ENCODE measurements around the gene ACE. TPM values are rescaled to one million over a fixed set of nuclear protein-coding genes. Genes with fewer than 3 reads are reported as not detected.
A peak's percentile ranks its signal among the peaks of the same experiment; 100 is the strongest.

ACE gene
- total and polyA plus RNA-seq, 12 donors, result 2.0 to 25.8 (median 12.0) TPM

DNA sequence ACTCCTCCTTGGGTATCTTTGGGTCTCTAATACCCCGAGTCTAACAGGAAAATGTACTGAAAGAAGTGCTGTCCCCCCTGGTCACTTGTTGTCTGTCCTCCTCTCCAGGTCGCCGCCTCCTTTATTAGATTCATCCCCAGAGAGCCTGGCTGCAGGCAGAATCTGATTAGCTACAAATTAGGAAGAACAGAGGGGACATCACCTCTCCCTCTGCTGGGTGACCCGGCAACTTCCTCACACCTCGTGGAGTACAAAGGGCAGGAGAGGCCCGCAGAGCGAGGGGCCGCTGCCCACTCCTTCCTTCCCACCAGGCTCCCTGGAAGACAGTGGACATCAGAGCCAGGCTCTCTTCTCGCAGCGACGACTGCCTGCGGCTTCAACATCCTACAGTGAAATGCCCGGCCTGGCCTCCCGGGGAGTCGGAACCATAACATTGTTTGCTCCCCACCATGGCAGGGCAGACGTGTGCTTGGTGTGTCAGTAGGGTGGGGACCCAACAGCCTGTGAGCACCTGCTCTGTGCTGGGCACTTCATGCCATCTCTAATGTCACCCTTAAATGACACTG, 36.0 kb upstream of the ACE start:
- Histone ChIP-seq H3K27ac (peak overlapping the region in 7 of 10 donors; percentile 13 to 90 (median 69)), H3K4me1 (peaks cover 17 to 68% (median 54%) of the 10 kb centered on the region in 9 donors), H3K9me3 (no peaks in the 10 kb centered on the region), H3K27me3 (no peaks in the 10 kb centered on the region), H3K4me3 (no peak overlapping the region), H3K36me3 (peaks cover 0 to 3% (median 0%) of the 10 kb centered on the region in 9 donors)
- WGBS, 2 donors, result 78 to 80% methylated on average over 16 of the region's 16 CpGs
- intact Hi-C loops (cut with DNase I), result loop anchor here in 3 of 10 donors (5.0 kb wide), 1 partner anchor 36 kb away; the partner anchor contains the start of gene ACE (in 3 of the 3)
- DNase-seq (no peak), ATAC-seq (no peak)
- TF ChIP-seq CTCF (IDR thresholded peaks at IDR 0.05), result no peak

- Histone ChIP-seq H3K27me3 (no peaks in the 10 kb centered on the region), H3K36me3 (no peaks in the 10 kb centered on the region), H3K27ac (peak overlapping the region in 1 of 10 donors; percentile 15), H3K4me1 (peaks cover 14 to 64% (median 50%) of the 10 kb centered on the region in 9 donors), H3K4me3 (no peak overlapping the region), H3K9me3 (no peaks in the 10 kb centered on the region)
- no peak for ATAC-seq
- DNase-seq, result no peak
- intact Hi-C loops (cut with DNase I), result loop anchor here in 3 of 10 donors (5.0 kb wide), 1 partner anchor 36 kb away; the partner anchor contains the start of gene ACE (in 3 of the 3)
- no peak for TF ChIP-seq CTCF (IDR thresholded peaks at IDR 0.05)
- 92 to 95% methylated on average over 13 of the region's 13 CpGs for WGBS, 2 donors
These were observed 35.2 kb upstream of the ACE start for GRCh38 chr17:63441654-63442053.

- no peak for TF ChIP-seq CTCF (IDR thresholded peaks at IDR 0.05)
- H3K27ac ChIP-seq, result peak overlapping the region in 2 of 10 donors; percentile 7 to 15
- no peaks in the 10 kb centered on the region for H3K27me3 ChIP-seq
- no peaks in the 10 kb centered on the region for H3K9me3 ChIP-seq
- 86 to 88% methylated on average over 8 of the region's 8 CpGs for WGBS, 2 donors
- no peak overlapping the region for H3K4me3 ChIP-seq
- H3K4me1 ChIP-seq, result peaks cover 14 to 64% (median 50%) of the 10 kb centered on the region in 9 donors
- ATAC-seq (no peak), DNase-seq (no peak)
- H3K36me3 ChIP-seq, result no peaks in the 10 kb centered on the region
- intact Hi-C loops (cut with DNase I), result loop anchor here in 3 of 10 donors (5.0 kb wide), 1 partner anchor 35 kb away; the partner anchor contains the start of gene ACE (in 3 of the 3)
These were observed 34.8 kb upstream of the ACE start for GRCh38 chr17:63442074-63442473.

DNA sequence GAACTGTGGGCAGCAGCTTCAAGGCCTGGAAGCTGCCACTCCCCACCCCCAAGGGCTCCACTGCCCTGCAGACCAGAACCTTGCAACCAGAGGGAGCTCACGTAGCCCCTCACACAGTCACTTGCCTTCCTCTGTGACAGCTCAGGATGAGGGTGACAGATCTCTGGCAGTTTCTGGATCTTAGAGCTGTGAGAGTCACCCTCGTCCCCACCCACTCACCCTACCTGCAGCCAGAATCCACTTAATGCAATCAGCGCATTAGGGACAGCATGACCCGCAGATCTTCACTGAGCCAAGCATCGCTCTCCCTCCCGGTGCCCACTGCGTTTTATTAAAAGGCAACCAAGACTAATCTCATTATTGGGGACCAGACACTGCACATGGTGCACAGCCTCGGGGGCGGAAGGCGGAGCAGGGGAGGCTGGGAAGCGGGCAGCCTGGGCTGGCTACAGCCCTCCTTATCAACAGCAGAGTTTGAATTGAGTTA, 34.3 kb upstream of the ACE start:
- ATAC-seq, result peak in 2 of 8 donors; percentile 25 to 51
- WGBS, 2 donors, result 44 to 57% methylated on average over 11 of the region's 11 CpGs
- TF ChIP-seq CTCF (IDR thresholded peaks at IDR 0.05), result peak in 7 of 9 donors; percentile 15 to 53 (median 25)
- peak overlapping the region in 2 of 10 donors; percentile 7 to 15 for H3K27ac ChIP-seq
- no peaks in the 10 kb centered on the region for H3K27me3 ChIP-seq
- no peaks in the 10 kb centered on the region for H3K36me3 ChIP-seq
- H3K4me3 ChIP-seq, result no peak overlapping the region
- intact Hi-C loops (cut with DNase I), result loop anchor here in 3 of 10 donors (5.0 kb wide), 1 partner anchor 35 kb away; the partner anchor contains the start of gene ACE (in 3 of the 3)
- no peaks in the 10 kb centered on the region for H3K9me3 ChIP-seq
- H3K4me1 ChIP-seq, result peaks cover 14 to 66% (median 51%) of the 10 kb centered on the region in 9 donors
- no peak for DNase-seq
